Spinal cord (tissue), 10 donors: ENCODE results near the gene CLCNKA. TPM values are rescaled to one million over a fixed set of nuclear protein-coding genes. Genes with fewer than 3 reads are reported as not detected.
"Not testable (repeated sequence)": the region's sequence is repeated elsewhere in the genome, so short reads cannot be mapped to it uniquely, and the experiment has no call there.

ENCODE experiments used
- DNase-seq, 6 donors: peaks; one replicate each; pipeline versions ENCODE4 v3.0.0 to v3.0.0-alpha.2; 2013 to 2015; ENCODE audit warnings: low spot score in 6 of 6, low read depth in 4 of 6
- H3K27ac ChIP-seq: one replicate; pipeline ENCODE4 v1.5.1; 2013; ENCODE audit warnings: low read depth, low read length, control low read depth
- H3K27me3 ChIP-seq: one replicate; pipeline ENCODE4 v1.6.1; 2013; ENCODE audit warnings: low read length; ENCODE audit not compliant: control insufficient read depth, insufficient read depth
- H3K36me3 ChIP-seq: one replicate; pipeline ENCODE4 v1.6.1; 2013; ENCODE audit warnings: low read length; ENCODE audit not compliant: control insufficient read depth, insufficient read depth
- H3K4me1 ChIP-seq: one replicate; pipeline ENCODE4 v1.6.1; 2013; ENCODE audit warnings: low read length; ENCODE audit not compliant: control insufficient read depth, insufficient read depth
- H3K4me3 ChIP-seq: one replicate; pipeline ENCODE4 v1.5.1; 2013; ENCODE audit warnings: low read depth, low read length, control low read depth
- H3K9me3 ChIP-seq: one replicate; pipeline ENCODE4 v1.6.1; 2013; ENCODE audit warnings: low read length; ENCODE audit not compliant: control insufficient read depth, insufficient read depth
- WGBS: methylation state at CpG from one replicate; pipeline ENCODE4 v1.1.5; 2013; ENCODE audit warnings: missing lambda C conversion rate; ENCODE audit not compliant: insufficient coverage; 5-methylcytosine and 5-hydroxymethylcytosine counted together
- long read RNA-seq, 4 donors: transcript quantifications; one replicate each; lab custom pipeline, GENCODE V29; 2026
- polyA plus RNA-seq, 2 donors: library from polyadenylated mRNA; unstranded; fragments of 120-200 nt; gene quantifications; one replicate each; pipeline ENCODE4 v1.2.1, GENCODE V29; 2013; ENCODE audit not compliant: insufficient read length in 2 of 2
- total RNA-seq, 2 donors: library from RNA; depleted of rRNA in 1 of 2; stranded (reverse); fragments of 120-200 nt in 1 of 2; fragments of >200 nt in 1 of 2; gene quantifications; one replicate each; pipeline versions ENCODE4 v1.2.3 to v1.2.4, GENCODE V29; 2013 to 2014
- donor health status: healthy.

CLCNKA gene
- total RNA-seq (1 to 10 TPM in 1 of 2 donors, under 1 TPM in 1; 0.10 to 1.8 TPM), polyA plus RNA-seq (1 to 10 TPM in 1 of 2 donors, not detected in 1; 1.0 TPM)
- long read RNA-seq, donor 1, result 0 reads
- long read RNA-seq, donor 2, result 0 reads
- long read RNA-seq, donor 3, result 0 reads
- long read RNA-seq, donor 4, result 0 reads

- 65% methylated on average over 6 of the region's 6 CpGs for WGBS
- H3K4me1 ChIP-seq, result peaks cover 35% of the 10 kb centered on the region
These were observed at the start of gene CLCNKA for GRCh38 chr1:16021681-16022080. Gene CLCNKA, plus strand, starts transcription at chr1:16022036. Its CDS starts 584 bp downstream, at chr1:16022620.

GRCh38 chr1:15972409-15972808, 49.4 kb upstream of the CLCNKA start:
- H3K36me3 ChIP-seq, result peaks cover 21% of the 10 kb centered on the region
- DNase-seq, result no peak
- 100% methylated on average over 1 of the region's 1 CpG for WGBS
- H3K4me1 ChIP-seq, result peaks cover 7% of the 10 kb centered on the region
- H3K9me3 ChIP-seq, result no peaks in the 10 kb centered on the region
- H3K27me3 ChIP-seq, result no peaks in the 10 kb centered on the region
- no peak overlapping the region for H3K4me3 ChIP-seq
- no peak overlapping the region for H3K27ac ChIP-seq

More at GRCh38 chr1:16021681-16022080, at the start of gene CLCNKA:
- no peaks in the 10 kb centered on the region for H3K9me3 ChIP-seq
- H3K27me3 ChIP-seq, result no peaks in the 10 kb centered on the region
- H3K4me3 ChIP-seq, result no peak within 1 kb of the TSS
- H3K36me3 ChIP-seq, result no peaks in the 10 kb centered on the region
- no peak within 1 kb of the TSS for H3K27ac ChIP-seq
- DNase-seq, result no peak

DNA sequence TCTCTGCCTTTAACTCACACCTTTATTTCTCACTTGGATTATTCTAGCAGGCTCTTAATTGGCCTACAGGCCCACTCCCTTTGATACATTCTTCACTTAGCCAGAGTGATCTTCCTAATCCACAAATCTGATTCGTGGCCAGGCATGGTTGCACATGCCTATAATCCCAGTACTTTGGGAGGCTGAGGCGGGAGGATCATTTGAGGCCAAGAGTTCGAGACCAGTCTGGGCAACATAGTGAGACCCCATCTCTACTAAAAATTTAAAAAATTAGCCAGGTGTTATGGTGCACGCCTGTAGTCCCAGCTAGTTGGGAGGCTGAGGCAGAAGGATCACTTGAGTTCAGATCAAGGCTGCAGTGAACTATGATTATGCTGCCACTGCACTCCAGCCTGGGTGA, 48.1 kb upstream of the CLCNKA start:
- WGBS, result 100% methylated on average over 1 of the region's 4 CpGs
- Histone ChIP-seq H3K27ac (no peak overlapping the region), H3K36me3 (peaks cover 16% of the 10 kb centered on the region), H3K4me1 (peaks cover 7% of the 10 kb centered on the region), H3K4me3 (no peak overlapping the region), H3K9me3 (no peaks in the 10 kb centered on the region), H3K27me3 (no peaks in the 10 kb centered on the region)
- no peak for DNase-seq

DNA sequence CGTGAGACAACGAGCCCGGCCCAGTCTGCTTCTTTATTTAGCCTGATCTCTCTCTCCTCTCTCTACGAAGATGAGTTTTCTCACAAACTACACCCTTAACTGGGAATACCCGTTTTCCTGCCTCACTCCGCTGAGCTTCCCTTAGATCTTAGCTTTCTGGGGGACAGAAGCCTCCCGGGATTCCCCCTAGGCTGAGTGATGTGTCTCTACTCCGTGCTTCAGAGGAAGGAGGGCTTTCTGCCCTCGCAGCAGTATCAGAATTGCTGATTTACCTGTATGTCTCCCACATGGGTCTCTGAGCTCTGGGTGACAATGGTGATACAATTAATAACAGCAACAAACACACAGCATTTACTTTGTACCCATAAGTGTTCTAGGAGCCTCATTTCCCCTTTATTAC, 47.0 kb upstream of the CLCNKA start:
- no peaks in the 10 kb centered on the region for H3K9me3 ChIP-seq
- no peak overlapping the region for H3K27ac ChIP-seq
- peaks cover 8% of the 10 kb centered on the region for H3K36me3 ChIP-seq
- WGBS, result 42% methylated on average over 6 of the region's 9 CpGs
- DNase-seq, result no peak
- peak overlapping the region; percentile 88 for H3K4me3 ChIP-seq
- no peaks in the 10 kb centered on the region for H3K27me3 ChIP-seq
- H3K4me1 ChIP-seq, result peaks cover 7% of the 10 kb centered on the region

- H3K27ac ChIP-seq, result no peak overlapping the region
- DNase-seq, result peak in 3 of 6 donors; percentile 48 to 81 (median 79)
- WGBS, result 0% methylated on average over 47 of the region's 47 CpGs
These were observed 46.5 kb upstream of the CLCNKA start for GRCh38 chr1:15975358-15975804.

GRCh38 chr1:15975805-15976680, 45.8 kb upstream of the CLCNKA start, which contains the start of gene ZBTB17:
Gene ZBTB17, minus strand, starts transcription at chr1:15976101. Its CDS starts 27,606 bp downstream, at chr1:15948495.
- 6% methylated on average over 40 of the region's 47 CpGs for WGBS
- Histone ChIP-seq H3K4me3 (peak within 1 kb of the TSS; percentile 88), H3K36me3 (peaks cover 8% of the 10 kb centered on the region), H3K9me3 (no peaks in the 10 kb centered on the region), H3K27me3 (no peaks in the 10 kb centered on the region), H3K27ac (peak within 1 kb of the TSS; percentile 48), H3K4me1 (peaks cover 7% of the 10 kb centered on the region)
- DNase-seq, result peak; percentile 82 to 98 (median 88)

More at GRCh38 chr1:15975358-15975804, 46.5 kb upstream of the CLCNKA start:
- peaks cover 8% of the 10 kb centered on the region for H3K36me3 ChIP-seq
- no peaks in the 10 kb centered on the region for H3K9me3 ChIP-seq
- peak overlapping the region; percentile 88 for H3K4me3 ChIP-seq
- H3K27me3 ChIP-seq, result no peaks in the 10 kb centered on the region
- H3K4me1 ChIP-seq, result peaks cover 7% of the 10 kb centered on the region

DNA sequence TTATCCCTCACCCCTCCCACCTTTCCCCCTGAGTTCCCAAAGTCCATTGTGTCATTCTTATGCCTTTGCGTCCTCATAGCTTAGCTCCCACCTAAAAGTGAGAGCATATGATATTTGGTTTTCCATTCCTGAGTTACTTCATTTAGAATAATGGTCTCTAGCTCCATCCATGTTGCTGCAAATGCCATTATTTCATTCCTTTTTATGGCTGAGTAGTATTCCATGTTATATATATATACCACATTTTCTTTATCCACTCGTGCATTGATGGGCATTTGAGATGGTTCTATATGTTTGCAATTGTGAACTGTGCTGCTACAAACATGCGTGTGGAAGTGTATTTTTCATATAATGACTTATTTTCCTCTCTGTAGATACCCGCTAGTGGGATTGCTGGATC, 43.9 kb upstream of the CLCNKA start:
- not testable (repeated sequence) for H3K27me3 ChIP-seq, H3K36me3 ChIP-seq, H3K9me3 ChIP-seq, H3K4me1 ChIP-seq, H3K27ac ChIP-seq, DNase-seq, H3K4me3 ChIP-seq
- WGBS, result no CpG with 5 or more reads among the region's 4 CpGs

GRCh38 chr1:15981679-15982078, 40.2 kb upstream of the CLCNKA start:
- WGBS, result no CpG with 5 or more reads among the region's 3 CpGs
- no peaks in the 10 kb centered on the region for H3K27me3 ChIP-seq

DNA sequence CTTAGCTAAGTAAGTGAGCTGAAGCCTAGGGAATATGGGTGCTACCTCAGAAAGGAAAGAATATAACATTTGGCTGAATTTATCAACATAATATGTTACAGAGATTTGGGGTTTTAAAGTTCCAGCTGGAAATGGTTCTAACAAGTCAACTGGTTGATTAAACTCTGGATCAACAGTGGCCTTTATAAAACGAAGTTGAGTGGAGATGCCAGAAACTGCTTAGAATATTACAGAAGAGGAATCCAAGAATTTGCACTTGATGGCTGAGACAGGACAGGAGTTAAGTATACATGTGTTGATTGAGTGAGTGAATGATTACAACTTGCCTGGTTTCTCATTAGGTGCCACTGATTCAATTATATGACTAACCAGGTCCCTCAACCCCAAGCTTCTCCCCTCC, 38.6 kb upstream of the CLCNKA start:
- WGBS, result 30% methylated on average over 1 of the region's 1 CpG
- DNase-seq, result no peak
- H3K4me1 ChIP-seq, result no peaks in the 10 kb centered on the region
- no peaks in the 10 kb centered on the region for H3K27me3 ChIP-seq
- no peak overlapping the region for H3K27ac ChIP-seq
- H3K9me3 ChIP-seq, result no peaks in the 10 kb centered on the region
- no peak overlapping the region for H3K4me3 ChIP-seq
- H3K36me3 ChIP-seq, result no peaks in the 10 kb centered on the region

More at GRCh38 chr1:15981679-15982078, 40.2 kb upstream of the CLCNKA start:
- DNase-seq, result no peak
- Histone ChIP-seq H3K4me3 (no peak overlapping the region), H3K9me3 (no peaks in the 10 kb centered on the region), H3K36me3 (no peaks in the 10 kb centered on the region), H3K27ac (no peak overlapping the region), H3K4me1 (no peaks in the 10 kb centered on the region)
